Gastrocnemius medialis (tissue), 4 donors: ENCODE measurements around the gene PRDM15.

Source experiments
- POLR2A ChIP-seq, 2 donors: fragments of 450-650 bp; IDR thresholded peaks; one replicate each; pipeline ENCODE4 v1.6.1; 2017; ENCODE audit warnings: antibody characterized with exemption in 2 of 2, mild to moderate bottlenecking in 2 of 2, moderate library complexity in 2 of 2
- TF ChIP-seq, protein P1 (sequence below), 5 experiments: fragments of 450-650 bp in 3 of 5; fragments of 200-600 bp in 2 of 5; sonication (generic) in 2 of 5; IDR thresholded peaks in 4 of 5; conservative IDR thresholded peaks in 1 of 5; 1 replicate in 4 of 5; 2 replicates in 1 of 5; pipeline ENCODE4 v1.5.1; 2016 to 2019; ENCODE audit warnings: antibody characterized with exemption in 5 of 5, mild to moderate bottlenecking in 3 of 5, moderate library complexity in 3 of 5

DNA sequence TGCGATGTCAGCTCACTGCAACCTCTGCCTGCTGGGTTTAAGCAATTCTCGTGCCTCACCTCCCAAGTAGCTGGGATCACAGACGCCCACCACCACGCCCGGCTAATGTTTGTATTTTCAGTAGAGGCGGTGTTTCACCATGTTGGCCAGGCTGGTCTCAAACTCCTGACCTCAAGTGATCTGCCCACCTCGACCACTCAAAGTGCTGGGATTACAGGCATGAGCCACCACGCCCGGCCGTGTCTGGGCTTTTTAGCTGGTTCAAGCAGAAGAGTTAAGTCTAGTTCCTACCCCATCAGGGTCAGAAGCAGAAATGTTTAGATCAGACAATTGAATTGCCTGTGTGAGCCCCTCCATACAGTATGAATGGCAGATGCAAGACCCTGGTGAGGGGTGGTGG is 84.5 kb downstream of the PRDM15 start:
- TF ChIP-seq, protein P1, sequence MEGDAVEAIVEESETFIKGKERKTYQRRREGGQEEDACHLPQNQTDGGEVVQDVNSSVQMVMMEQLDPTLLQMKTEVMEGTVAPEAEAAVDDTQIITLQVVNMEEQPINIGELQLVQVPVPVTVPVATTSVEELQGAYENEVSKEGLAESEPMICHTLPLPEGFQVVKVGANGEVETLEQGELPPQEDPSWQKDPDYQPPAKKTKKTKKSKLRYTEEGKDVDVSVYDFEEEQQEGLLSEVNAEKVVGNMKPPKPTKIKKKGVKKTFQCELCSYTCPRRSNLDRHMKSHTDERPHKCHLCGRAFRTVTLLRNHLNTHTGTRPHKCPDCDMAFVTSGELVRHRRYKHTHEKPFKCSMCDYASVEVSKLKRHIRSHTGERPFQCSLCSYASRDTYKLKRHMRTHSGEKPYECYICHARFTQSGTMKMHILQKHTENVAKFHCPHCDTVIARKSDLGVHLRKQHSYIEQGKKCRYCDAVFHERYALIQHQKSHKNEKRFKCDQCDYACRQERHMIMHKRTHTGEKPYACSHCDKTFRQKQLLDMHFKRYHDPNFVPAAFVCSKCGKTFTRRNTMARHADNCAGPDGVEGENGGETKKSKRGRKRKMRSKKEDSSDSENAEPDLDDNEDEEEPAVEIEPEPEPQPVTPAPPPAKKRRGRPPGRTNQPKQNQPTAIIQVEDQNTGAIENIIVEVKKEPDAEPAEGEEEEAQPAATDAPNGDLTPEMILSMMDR (IDR thresholded peaks at IDR 0.05 in 4 of 5, conservative IDR thresholded peaks at IDR 0.05 in 1 of 5): no peak
- TF ChIP-seq POLR2A (IDR thresholded peaks at IDR 0.05): no peak
